ENCODE data around the gene MPG. TPM values are rescaled to one million over a fixed set of nuclear protein-coding genes. Genes with fewer than 3 reads are reported as not detected.

Gene MPG
- polyA plus RNA-seq, 1 donor from 2014 or later = 70.9 TPM

DNA sequence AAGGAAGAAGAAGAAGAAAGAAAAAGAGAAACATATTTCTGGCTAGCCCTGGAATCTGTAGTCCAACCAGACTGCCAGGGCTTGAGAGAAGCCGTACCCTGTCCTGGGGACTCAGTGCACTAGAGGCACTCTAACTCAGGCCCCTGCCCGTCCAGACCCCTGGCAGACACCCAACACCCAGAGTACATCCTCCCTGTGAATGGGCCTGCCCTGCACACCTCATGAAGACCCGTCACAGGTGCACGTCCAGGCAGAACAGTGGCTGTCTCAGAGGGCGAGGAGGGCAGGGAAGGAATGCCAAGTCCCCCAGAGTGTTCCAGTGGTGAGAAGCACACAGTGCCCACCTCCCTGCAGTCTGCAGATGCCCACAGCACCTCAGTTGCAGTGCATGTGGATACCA is 23.0 kb downstream of the MPG start:
- no peaks in the 10 kb centered on the region for H3K9me2 ChIP-seq (ENCODE audit: insufficient read depth, low read length)
- TF ChIP-seq, protein P1, sequence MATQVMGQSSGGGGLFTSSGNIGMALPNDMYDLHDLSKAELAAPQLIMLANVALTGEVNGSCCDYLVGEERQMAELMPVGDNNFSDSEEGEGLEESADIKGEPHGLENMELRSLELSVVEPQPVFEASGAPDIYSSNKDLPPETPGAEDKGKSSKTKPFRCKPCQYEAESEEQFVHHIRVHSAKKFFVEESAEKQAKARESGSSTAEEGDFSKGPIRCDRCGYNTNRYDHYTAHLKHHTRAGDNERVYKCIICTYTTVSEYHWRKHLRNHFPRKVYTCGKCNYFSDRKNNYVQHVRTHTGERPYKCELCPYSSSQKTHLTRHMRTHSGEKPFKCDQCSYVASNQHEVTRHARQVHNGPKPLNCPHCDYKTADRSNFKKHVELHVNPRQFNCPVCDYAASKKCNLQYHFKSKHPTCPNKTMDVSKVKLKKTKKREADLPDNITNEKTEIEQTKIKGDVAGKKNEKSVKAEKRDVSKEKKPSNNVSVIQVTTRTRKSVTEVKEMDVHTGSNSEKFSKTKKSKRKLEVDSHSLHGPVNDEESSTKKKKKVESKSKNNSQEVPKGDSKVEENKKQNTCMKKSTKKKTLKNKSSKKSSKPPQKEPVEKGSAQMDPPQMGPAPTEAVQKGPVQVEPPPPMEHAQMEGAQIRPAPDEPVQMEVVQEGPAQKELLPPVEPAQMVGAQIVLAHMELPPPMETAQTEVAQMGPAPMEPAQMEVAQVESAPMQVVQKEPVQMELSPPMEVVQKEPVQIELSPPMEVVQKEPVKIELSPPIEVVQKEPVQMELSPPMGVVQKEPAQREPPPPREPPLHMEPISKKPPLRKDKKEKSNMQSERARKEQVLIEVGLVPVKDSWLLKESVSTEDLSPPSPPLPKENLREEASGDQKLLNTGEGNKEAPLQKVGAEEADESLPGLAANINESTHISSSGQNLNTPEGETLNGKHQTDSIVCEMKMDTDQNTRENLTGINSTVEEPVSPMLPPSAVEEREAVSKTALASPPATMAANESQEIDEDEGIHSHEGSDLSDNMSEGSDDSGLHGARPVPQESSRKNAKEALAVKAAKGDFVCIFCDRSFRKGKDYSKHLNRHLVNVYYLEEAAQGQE (IDR thresholded peaks at IDR 0.05; ENCODE audit: borderline replicate concordance) = no peak
- TF ChIP-seq RAD21 (conservative IDR thresholded peaks at IDR 0.05) (no peak), MXI1 (conservative IDR thresholded peaks at IDR 0.05; ENCODE audit: poor library complexity, severe bottlenecking) (no peak), POLR2AphosphoS5 (IDR thresholded peaks at IDR 0.05) (no peak), EZH2 (IDR thresholded peaks at IDR 0.05; ENCODE audit: borderline replicate concordance, insufficient read depth, low read length, poor library complexity, severe bottlenecking) (no peak), TAF1 (IDR thresholded peaks at IDR 0.05; ENCODE audit: low read depth) (no peak), EP300 (conservative IDR thresholded peaks at IDR 0.05; ENCODE audit: poor library complexity, severe bottlenecking) (no peak), SMC3 (conservative IDR thresholded peaks at IDR 0.05; ENCODE audit: poor library complexity) (no peak)
- TF ChIP-seq, protein P2, sequence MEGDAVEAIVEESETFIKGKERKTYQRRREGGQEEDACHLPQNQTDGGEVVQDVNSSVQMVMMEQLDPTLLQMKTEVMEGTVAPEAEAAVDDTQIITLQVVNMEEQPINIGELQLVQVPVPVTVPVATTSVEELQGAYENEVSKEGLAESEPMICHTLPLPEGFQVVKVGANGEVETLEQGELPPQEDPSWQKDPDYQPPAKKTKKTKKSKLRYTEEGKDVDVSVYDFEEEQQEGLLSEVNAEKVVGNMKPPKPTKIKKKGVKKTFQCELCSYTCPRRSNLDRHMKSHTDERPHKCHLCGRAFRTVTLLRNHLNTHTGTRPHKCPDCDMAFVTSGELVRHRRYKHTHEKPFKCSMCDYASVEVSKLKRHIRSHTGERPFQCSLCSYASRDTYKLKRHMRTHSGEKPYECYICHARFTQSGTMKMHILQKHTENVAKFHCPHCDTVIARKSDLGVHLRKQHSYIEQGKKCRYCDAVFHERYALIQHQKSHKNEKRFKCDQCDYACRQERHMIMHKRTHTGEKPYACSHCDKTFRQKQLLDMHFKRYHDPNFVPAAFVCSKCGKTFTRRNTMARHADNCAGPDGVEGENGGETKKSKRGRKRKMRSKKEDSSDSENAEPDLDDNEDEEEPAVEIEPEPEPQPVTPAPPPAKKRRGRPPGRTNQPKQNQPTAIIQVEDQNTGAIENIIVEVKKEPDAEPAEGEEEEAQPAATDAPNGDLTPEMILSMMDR (IDR thresholded peaks at IDR 0.05; ENCODE audit: poor library complexity, severe bottlenecking) = no peak
- H3K27ac ChIP-seq (ENCODE audit: low read length) = no peak overlapping the region
- no peak overlapping the region for H2AFZ ChIP-seq (ENCODE audit: low read depth, low read length)
- no peaks in the 10 kb centered on the region for H3F3A ChIP-seq (ENCODE audit: insufficient read depth, low read length, poor library complexity, severe bottlenecking)
- H3K79me2 ChIP-seq (replicated peaks; ENCODE audit: insufficient read depth, low read length) = no peaks in the 10 kb centered on the region
- H3K4me3 ChIP-seq (ENCODE audit: low read length) = no peak overlapping the region
- no peaks in the 10 kb centered on the region for H3K36me3 ChIP-seq (ENCODE audit: insufficient read depth, low read length)
- H3K4me2 ChIP-seq (ENCODE audit: low read length) = no peak overlapping the region
- H3K27me3 ChIP-seq (ENCODE audit: insufficient read depth, low read depth, low read length) = no peaks in the 10 kb centered on the region
- no peaks in the 10 kb centered on the region for H3K9me3 ChIP-seq (ENCODE audit: low read length)
- no peak overlapping the region for H3K9ac ChIP-seq (ENCODE audit: low read length)
- H4K20me1 ChIP-seq (ENCODE audit: insufficient read depth) = no peaks in the 10 kb centered on the region

DNA sequence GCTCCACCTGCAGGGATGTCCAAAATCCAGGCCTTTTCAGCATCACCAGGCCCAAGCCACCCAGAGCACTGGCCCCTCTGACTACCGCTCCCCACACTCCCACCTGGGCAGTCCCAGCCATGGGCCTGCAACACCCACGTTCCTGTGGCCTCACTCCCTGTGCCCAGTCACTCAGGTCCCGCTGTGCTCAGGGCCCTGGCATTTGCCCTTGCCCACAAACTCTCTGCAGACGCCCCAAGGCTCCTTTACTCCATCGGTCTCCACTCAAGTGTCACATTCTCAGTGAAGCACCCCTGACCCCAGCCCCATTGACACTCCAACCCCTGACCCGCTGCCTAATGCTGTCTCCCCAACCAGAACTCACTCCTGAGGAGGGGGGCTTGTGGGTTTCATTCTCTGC is 23.6 kb downstream of the MPG start:
- Histone ChIP-seq H3K79me2 (replicated peaks; ENCODE audit: insufficient read depth, low read length) (no peaks in the 10 kb centered on the region), H4K20me1 (ENCODE audit: insufficient read depth) (no peaks in the 10 kb centered on the region), H3F3A (ENCODE audit: insufficient read depth, low read length, poor library complexity, severe bottlenecking) (no peaks in the 10 kb centered on the region), H3K4me3 (ENCODE audit: low read length) (no peak overlapping the region), H3K9me2 (ENCODE audit: insufficient read depth, low read length) (no peaks in the 10 kb centered on the region), H3K27ac (ENCODE audit: low read length) (no peak overlapping the region), H3K4me2 (ENCODE audit: low read length) (no peak overlapping the region), H3K36me3 (ENCODE audit: insufficient read depth, low read length) (no peaks in the 10 kb centered on the region), H3K9ac (ENCODE audit: low read length) (no peak overlapping the region), H2AFZ (ENCODE audit: low read depth, low read length) (no peak overlapping the region), H3K9me3 (ENCODE audit: low read length) (no peaks in the 10 kb centered on the region), H3K27me3 (ENCODE audit: insufficient read depth, low read depth, low read length) (no peaks in the 10 kb centered on the region)
- TF ChIP-seq MXI1 (conservative IDR thresholded peaks at IDR 0.05; ENCODE audit: poor library complexity, severe bottlenecking) = no peak

All from neural cell (in vitro differentiated cells).